B cell (primary cell): ENCODE data around the gene ZNF652.

ENCODE experiments used
- EZH2 ChIP-seq: IDR thresholded peaks from 2 replicates; pipeline ENCODE4 v1.6.1; 2012; ENCODE audit warnings: borderline replicate concordance, low read depth, mild to moderate bottlenecking, moderate library complexity, low read length; ENCODE audit not compliant: insufficient read depth, poor library complexity, severe bottlenecking
- TF ChIP-seq, protein P1 (sequence below): fragments of 200-600 bp; IDR thresholded peaks from one replicate; pipeline ENCODE4 v1.8.0; 2022; ENCODE audit warnings: antibody characterized with exemption, mild to moderate bottlenecking

DNA sequence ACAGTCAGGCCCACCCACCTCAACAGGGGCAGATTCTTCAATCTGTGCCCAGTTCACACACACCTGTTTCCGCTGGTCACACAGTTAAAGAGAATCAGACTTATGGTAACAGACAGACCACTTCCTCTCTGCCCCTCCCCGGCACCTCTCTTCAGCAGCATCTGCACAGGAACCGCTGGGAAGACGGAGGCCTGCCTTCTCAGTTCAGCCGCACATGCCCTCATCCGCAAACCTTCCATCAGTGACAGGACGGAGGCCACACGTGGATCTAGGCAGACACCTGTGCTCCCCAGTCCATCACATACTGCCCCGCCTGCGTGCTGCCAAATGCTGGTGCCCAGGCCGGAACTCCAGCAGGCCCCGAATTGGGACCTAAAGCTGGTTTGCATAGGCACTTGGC lies 42.3 kb upstream of the ZNF652 start:
- TF ChIP-seq, protein P1, sequence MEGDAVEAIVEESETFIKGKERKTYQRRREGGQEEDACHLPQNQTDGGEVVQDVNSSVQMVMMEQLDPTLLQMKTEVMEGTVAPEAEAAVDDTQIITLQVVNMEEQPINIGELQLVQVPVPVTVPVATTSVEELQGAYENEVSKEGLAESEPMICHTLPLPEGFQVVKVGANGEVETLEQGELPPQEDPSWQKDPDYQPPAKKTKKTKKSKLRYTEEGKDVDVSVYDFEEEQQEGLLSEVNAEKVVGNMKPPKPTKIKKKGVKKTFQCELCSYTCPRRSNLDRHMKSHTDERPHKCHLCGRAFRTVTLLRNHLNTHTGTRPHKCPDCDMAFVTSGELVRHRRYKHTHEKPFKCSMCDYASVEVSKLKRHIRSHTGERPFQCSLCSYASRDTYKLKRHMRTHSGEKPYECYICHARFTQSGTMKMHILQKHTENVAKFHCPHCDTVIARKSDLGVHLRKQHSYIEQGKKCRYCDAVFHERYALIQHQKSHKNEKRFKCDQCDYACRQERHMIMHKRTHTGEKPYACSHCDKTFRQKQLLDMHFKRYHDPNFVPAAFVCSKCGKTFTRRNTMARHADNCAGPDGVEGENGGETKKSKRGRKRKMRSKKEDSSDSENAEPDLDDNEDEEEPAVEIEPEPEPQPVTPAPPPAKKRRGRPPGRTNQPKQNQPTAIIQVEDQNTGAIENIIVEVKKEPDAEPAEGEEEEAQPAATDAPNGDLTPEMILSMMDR, result no peak
- no peak for TF ChIP-seq EZH2
